WTC11 (cell line): ENCODE data around the gene MEF2B. TPM values are rescaled to one million over a fixed set of nuclear protein-coding genes. Genes with fewer than 3 reads are reported as not detected.

ENCODE experiments used
- ATAC-seq: fragments of 200-7000 bp; cut with Tn5 transposase; 2 replicates; pipeline ENCODE4 v1.10.0; 2021; ENCODE audit warnings: mild to moderate bottlenecking, moderate library complexity
- CTCF ChIA-PET: fragments of 300-600 bp; sonication (Branson Sonifier 250); formaldehyde crosslinking; loops from one replicate; lab custom pipeline; 2021; ENCODE audit warnings: antibody characterized with exemption; lab: Charles Lee
- POLR2A ChIA-PET: fragments of 350-600 bp; sonication (Branson Sonifier 250); formaldehyde crosslinking; loops from one replicate; lab custom pipeline; 2021; ENCODE audit warnings: antibody characterized with exemption; lab: Charles Lee
- DNase-seq: peaks from one replicate; pipeline ENCODE4 v3.0.0; 2021; ENCODE audit warnings: low spot score
- H3K27ac Mint-ChIP-seq: 2 replicates; pipeline ENCODE4 v1.8.0; 2021; ENCODE audit warnings: mixed read lengths
- H3K27me3 Mint-ChIP-seq: 2 replicates; pipeline ENCODE4 v1.8.0; 2021; ENCODE audit warnings: low read depth, mild to moderate bottlenecking, moderate library complexity, mixed read lengths
- H3K36me3 Mint-ChIP-seq: 2 replicates; pipeline ENCODE4 v1.8.0; 2021; ENCODE audit warnings: mixed read lengths
- H3K4me1 Mint-ChIP-seq: 2 replicates; pipeline ENCODE4 v1.8.0; 2022; ENCODE audit warnings: mixed read lengths
- H3K4me3 Mint-ChIP-seq: 2 replicates; pipeline ENCODE4 v1.8.0; 2021; ENCODE audit warnings: mild to moderate bottlenecking, moderate library complexity, mixed read lengths
- H3K9me3 Mint-ChIP-seq: 2 replicates; pipeline ENCODE4 v1.8.0; 2021; ENCODE audit warnings: mixed read lengths
- ATF1 ChIP-seq: sonication (generic); formaldehyde crosslinking; IDR thresholded peaks from 2 replicates; pipeline ENCODE4 v1.8.1; 2023; ENCODE audit warnings: mild to moderate bottlenecking, moderate library complexity, missing genetic modification reagents
- ATF3 ChIP-seq: sonication (generic); formaldehyde crosslinking; conservative IDR thresholded peaks from 2 replicates; pipeline ENCODE4 v1.8.1; 2022; ENCODE audit warnings: mild to moderate bottlenecking, missing genetic modification reagents
- ATF6 ChIP-seq: sonication (generic); formaldehyde crosslinking; IDR thresholded peaks from 2 replicates; pipeline ENCODE4 v1.8.1; 2023; ENCODE audit warnings: mild to moderate bottlenecking, missing genetic modification reagents
- CREB1 ChIP-seq: sonication (generic); formaldehyde crosslinking; IDR thresholded peaks from 2 replicates; pipeline ENCODE4 v1.8.0; 2023; ENCODE audit warnings: mild to moderate bottlenecking, missing genetic modification reagents
- CREM ChIP-seq: sonication (generic); formaldehyde crosslinking; IDR thresholded peaks from 2 replicates; pipeline ENCODE4 v1.8.1; 2022; ENCODE audit warnings: mild to moderate bottlenecking, missing genetic modification reagents, moderate library complexity
- CTCF ChIP-seq: fragments of 200-600 bp; IDR thresholded peaks from 2 replicates; pipeline ENCODE4 v1.8.0; 2022; ENCODE audit warnings: antibody characterized with exemption
- FOXK1 ChIP-seq: sonication (generic); formaldehyde crosslinking; IDR thresholded peaks from 2 replicates; pipeline ENCODE4 v1.8.0; 2022; ENCODE audit warnings: mild to moderate bottlenecking, moderate library complexity, missing genetic modification reagents
- GTF2I ChIP-seq: fragments of 250-450 bp; sonication (Bioruptor Pico); conservative IDR thresholded peaks from 2 replicates; pipeline ENCODE4 v1.4.0; 2021; ENCODE audit warnings: mild to moderate bottlenecking
- MXD4 ChIP-seq: fragments of 250-450 bp; sonication (Bioruptor Pico); IDR thresholded peaks from 2 replicates; pipeline ENCODE4 v1.8.0; 2021; ENCODE audit warnings: mild to moderate bottlenecking, moderate library complexity, borderline replicate concordance
- NR1H2 ChIP-seq: sonication (generic); formaldehyde crosslinking; IDR thresholded peaks from 2 replicates; pipeline ENCODE4 v1.9.0; 2021; ENCODE audit warnings: mild to moderate bottlenecking, moderate library complexity, missing genetic modification reagents
- NR2C2 ChIP-seq: sonication (generic); formaldehyde crosslinking; IDR thresholded peaks from 2 replicates; pipeline ENCODE4 v1.8.0; 2022; ENCODE audit warnings: mild to moderate bottlenecking, missing genetic modification reagents
- NR3C1 ChIP-seq: sonication (generic); formaldehyde crosslinking; conservative IDR thresholded peaks from 2 replicates; pipeline ENCODE4 v1.8.1; 2023; ENCODE audit warnings: low read depth, mild to moderate bottlenecking, missing genetic modification reagents
- PRDM15 ChIP-seq: sonication (generic); formaldehyde crosslinking; IDR thresholded peaks from 2 replicates; pipeline ENCODE4 v1.8.0; 2022; ENCODE audit warnings: missing genetic modification reagents
- RELA ChIP-seq: sonication (generic); formaldehyde crosslinking; IDR thresholded peaks from 2 replicates; pipeline ENCODE4 v1.8.1; 2022; ENCODE audit warnings: missing genetic modification reagents, mild to moderate bottlenecking, borderline replicate concordance
- RORB ChIP-seq: fragments of 250-450 bp; sonication (Bioruptor Pico); IDR thresholded peaks from 2 replicates; pipeline ENCODE4 v1.9.0; 2021; ENCODE audit warnings: mild to moderate bottlenecking
- SMAD3 ChIP-seq: sonication (generic); formaldehyde crosslinking; IDR thresholded peaks from 2 replicates; pipeline ENCODE4 v1.8.0; 2022; ENCODE audit warnings: missing genetic modification reagents, mild to moderate bottlenecking, borderline replicate concordance
- TCF7 ChIP-seq: sonication (generic); formaldehyde crosslinking; IDR thresholded peaks from 2 replicates; pipeline ENCODE4 v1.8.0; 2022; ENCODE audit warnings: mild to moderate bottlenecking, low read depth, missing genetic modification reagents, moderate library complexity
- TEAD1 ChIP-seq: sonication (generic); formaldehyde crosslinking; IDR thresholded peaks from 2 replicates; pipeline ENCODE4 v1.8.0; 2022; ENCODE audit warnings: mild to moderate bottlenecking, missing genetic modification reagents
- TEAD4 ChIP-seq: sonication (generic); formaldehyde crosslinking; IDR thresholded peaks from 2 replicates; pipeline ENCODE4 v1.8.0; 2022; ENCODE audit warnings: mild to moderate bottlenecking, missing genetic modification reagents
- ZBTB21 ChIP-seq: sonication (generic); formaldehyde crosslinking; IDR thresholded peaks from 2 replicates; pipeline ENCODE4 v1.8.1; 2023; ENCODE audit warnings: mild to moderate bottlenecking, missing genetic modification reagents, borderline replicate concordance
- ZNF138 ChIP-seq: sonication (generic); formaldehyde crosslinking; conservative IDR thresholded peaks from 2 replicates; pipeline ENCODE4 v1.8.1; 2022; ENCODE audit warnings: mild to moderate bottlenecking, moderate library complexity, missing genetic modification reagents
- ZNF219 ChIP-seq: sonication (generic); formaldehyde crosslinking; IDR thresholded peaks from 2 replicates; pipeline ENCODE4 v1.8.0; 2023; ENCODE audit warnings: missing genetic modification reagents, mild to moderate bottlenecking, borderline replicate concordance
- ZNF232 ChIP-seq: sonication (generic); formaldehyde crosslinking; IDR thresholded peaks from 2 replicates; pipeline ENCODE4 v1.8.0; 2022; ENCODE audit warnings: mild to moderate bottlenecking, missing genetic modification reagents
- ZNF396 ChIP-seq: fragments of 250-450 bp; sonication (Bioruptor Pico); IDR thresholded peaks from 2 replicates; pipeline ENCODE4 v1.8.0; 2021; ENCODE audit warnings: mild to moderate bottlenecking, moderate library complexity, borderline replicate concordance
- ZSCAN18 ChIP-seq: fragments of 250-450 bp; sonication (Bioruptor Pico); IDR thresholded peaks from 2 replicates; pipeline ENCODE4 v2.1.2; 2022; ENCODE audit warnings: mild to moderate bottlenecking, moderate library complexity
- total RNA-seq: library from RNA; stranded (reverse); gene quantifications from 3 replicates; pipeline ENCODE4 v1.2.3, GENCODE V29; 2021

MEF2B gene
- total RNA-seq, 1 experiment from 2014 or later: 1.7 TPM

GRCh38 chr19:19186742-19187141 lies 16.7 kb upstream of the MEF2B start:
- Mint-ChIP-seq H3K27me3 (no peaks in the 10 kb centered on the region), H3K4me1 (peaks cover 15% of the 10 kb centered on the region), H3K27ac (0 out of 2 replicates have a peak overlapping the region, but pooled peaks have one; percentile 36), H3K9me3 (no peaks in the 10 kb centered on the region), H3K36me3 (peaks cover 4% of the 10 kb centered on the region), H3K4me3 (no peak overlapping the region)
- ChIA-PET POLR2A (no interaction called here), CTCF (interaction anchor here (0.5 to 1.8 kb wide), 2 partner anchors 38 to 144 kb away, joined by 3 to 21 read pairs; no protein-coding TSS in a partner anchor)
- TF ChIP-seq ZNF232 (CRISPR knock-in tag) (no peak), CREM (CRISPR knock-in tag) (no peak), ZSCAN18 (CRISPR knock-in tag) (no peak), ATF6 (CRISPR knock-in tag) (no peak), NR1H2 (no peak), MXD4 (CRISPR knock-in tag) (no peak), RELA (CRISPR knock-in tag) (no peak), FOXK1 (CRISPR knock-in tag) (no peak), ZBTB21 (CRISPR knock-in tag) (no peak), PRDM15 (CRISPR knock-in tag) (no peak), SMAD3 (CRISPR knock-in tag) (no peak), NR2C2 (CRISPR knock-in tag) (no peak), ZNF396 (CRISPR knock-in tag) (no peak), ATF1 (CRISPR knock-in tag) (no peak), RORB (CRISPR knock-in tag) (no peak), TCF7 (CRISPR knock-in tag) (no peak), ZNF138 (CRISPR knock-in tag) (no peak)
- DNase-seq (no peak), ATAC-seq (no peak)

GRCh38 chr19:19185853-19186740 lies 16.0 kb upstream of the MEF2B start:
- Mint-ChIP-seq H3K4me3 (no peak overlapping the region), H3K4me1 (peaks cover 11% of the 10 kb centered on the region), H3K36me3 (peaks cover 4% of the 10 kb centered on the region), H3K27ac (peak overlapping the region; percentile 84), H3K27me3 (no peaks in the 10 kb centered on the region), H3K9me3 (no peaks in the 10 kb centered on the region)
- peak; percentile 89 for DNase-seq
- ChIA-PET CTCF (interaction anchor here (0.5 to 1.8 kb wide), 21 partner anchors 11 to 368 kb away, joined by 3 to 21 read pairs (median 4); partner anchors contain the start of genes MEF2B and NR2C2AP), POLR2A (interaction anchor here (0.6 kb wide), 1 partner anchor 19 kb away, joined by 3 read pairs; no protein-coding TSS in a partner anchor)
- peak; percentile 100 for ATAC-seq
- no peak for TF ChIP-seq ATF3 (CRISPR knock-in tag)
- TF ChIP-seq CREB1: no peak
- no peak for TF ChIP-seq ZNF219 (CRISPR knock-in tag)
- peak; percentile 95; the same call in 1 of the 2 replicates for TF ChIP-seq TEAD1 (CRISPR knock-in tag)
- 0 out of 2 replicates have a peak, but pooled peaks have one; percentile 68 for TF ChIP-seq GTF2I (CRISPR knock-in tag)
- 0 out of 2 replicates have a peak, but pooled peaks have one; percentile 48 for TF ChIP-seq NR3C1 (CRISPR knock-in tag)
- TF ChIP-seq TEAD4: peak; percentile 91; the same call in 1 of the 2 replicates
- TF ChIP-seq CTCF: peak; percentile 93
